Neural progenitor cell (in vitro differentiated cells): ENCODE measurements around the gene JMJD6. TPM values are rescaled to one million over a fixed set of nuclear protein-coding genes. Genes with fewer than 3 reads are reported as not detected.

Source experiments
- DNase-seq: peaks from one replicate; pipeline ENCODE4 v3.0.0-alpha.2; 2016; ENCODE audit warnings: low spot score
- H2AFZ ChIP-seq: fragments of 200-600 bp; sonication (generic); replicated peaks from 2 replicates; pipeline ENCODE4 v1.6.1; 2016; ENCODE audit warnings: antibody characterized with exemption
- H3F3A ChIP-seq: fragments of 200-600 bp; sonication (generic); 2 replicates; pipeline ENCODE4 v1.6.1; 2016; ENCODE audit warnings: antibody characterized with exemption, low read depth
- H3K27ac ChIP-seq: fragments of 200-600 bp; sonication (generic); 2 replicates; pipeline ENCODE4 v1.5.1; 2016; ENCODE audit warnings: mild to moderate bottlenecking
- H3K27me3 ChIP-seq: fragments of 200-600 bp; sonication (generic); 2 replicates; pipeline ENCODE4 v1.6.1; 2016; ENCODE audit warnings: mild to moderate bottlenecking, moderate library complexity
- H3K36me3 ChIP-seq: fragments of 200-600 bp; sonication (generic); 2 replicates; pipeline ENCODE4 v1.5.1; 2016
- H3K4me1 ChIP-seq: fragments of 200-600 bp; sonication (generic); 2 replicates; pipeline ENCODE4 v1.6.1; 2016; ENCODE audit warnings: mixed run types
- H3K4me2 ChIP-seq: fragments of 200-600 bp; sonication (generic); 2 replicates; pipeline ENCODE4 v1.6.1; 2016
- H3K4me3 ChIP-seq: fragments of 200-600 bp; sonication (generic); 2 replicates; pipeline ENCODE4 v1.5.1; 2016
- H3K79me2 ChIP-seq: fragments of 200-600 bp; sonication (generic); 2 replicates; pipeline ENCODE4 v1.6.1; 2016; ENCODE audit warnings: low read depth
- H3K9ac ChIP-seq: fragments of 200-600 bp; sonication (generic); 2 replicates; pipeline ENCODE4 v1.6.1; 2016
- H3K9me3 ChIP-seq: fragments of 200-600 bp; sonication (generic); 2 replicates; pipeline ENCODE4 v1.5.1; 2016; ENCODE audit warnings: low read depth
- H4K20me1 ChIP-seq: fragments of 200-600 bp; sonication (generic); 2 replicates; pipeline ENCODE4 v1.6.1; 2016; ENCODE audit warnings: low read depth
- H3K27ac Mint-ChIP-seq: 3 replicates; pipeline ENCODE4 v1.8.0; 2021; ENCODE audit warnings: mixed read lengths
- H3K27me3 Mint-ChIP-seq: 2 replicates; pipeline ENCODE4 v1.8.0; 2022; ENCODE audit warnings: low read depth, mild to moderate bottlenecking, inconsistent platforms, moderate library complexity, mixed read lengths; ENCODE audit not compliant: insufficient read depth
- H3K36me3 Mint-ChIP-seq: 3 replicates; pipeline ENCODE4 v1.8.0; 2021; ENCODE audit warnings: mixed read lengths
- H3K4me1 Mint-ChIP-seq: 3 replicates; pipeline ENCODE4 v1.8.0; 2021; ENCODE audit warnings: mixed read lengths
- H3K4me3 Mint-ChIP-seq: 3 replicates; pipeline ENCODE4 v1.8.0; 2021; ENCODE audit warnings: mild to moderate bottlenecking, moderate library complexity, mixed read lengths
- H3K9me3 Mint-ChIP-seq: 3 replicates; pipeline ENCODE4 v1.8.0; 2020; ENCODE audit warnings: mixed read lengths
- CTCF ChIP-seq: fragments of 200-600 bp; sonication (generic); IDR thresholded peaks from 2 replicates; pipeline ENCODE4 v1.5.1; 2017; ENCODE audit warnings: antibody characterized with exemption, mild to moderate bottlenecking
- EZH2 ChIP-seq: fragments of 200-600 bp; sonication (generic); IDR thresholded peaks from 2 replicates; pipeline ENCODE4 v1.6.1; 2017; ENCODE audit warnings: antibody characterized with exemption, mild to moderate bottlenecking, moderate library complexity
- EZH2phosphoT487 ChIP-seq: fragments of 200-600 bp; sonication (generic); IDR thresholded peaks from 2 replicates; pipeline ENCODE4 v1.6.1; 2017; ENCODE audit warnings: antibody characterized with exemption
- total RNA-seq: library from RNA; depleted of rRNA; stranded (reverse); fragments of >200 nt; gene quantifications from 2 replicates; pipeline ENCODE4 v1.2.3, GENCODE V29; 2015; ENCODE audit warnings: low replicate concordance

Gene JMJD6
- total RNA-seq, 1 donor from 2014 or later = 8.7 TPM

- H3F3A ChIP-seq = peaks cover 37% of the 10 kb centered on the region
- DNase-seq = no peak
- H3K27ac Mint-ChIP-seq = no peak overlapping the region
- H3K4me3 ChIP-seq = no peak overlapping the region
- H3K27ac ChIP-seq = no peak overlapping the region
- no peak overlapping the region for H3K9ac ChIP-seq
- H3K4me2 ChIP-seq = no peak overlapping the region
- H3K4me3 Mint-ChIP-seq = no peak overlapping the region
- no peaks in the 10 kb centered on the region for H3K9me3 ChIP-seq
- peaks cover 10% of the 10 kb centered on the region for H3K79me2 ChIP-seq
- H3K27me3 Mint-ChIP-seq = peaks cover 4% of the 10 kb centered on the region
- peaks cover 45% of the 10 kb centered on the region for H3K4me1 ChIP-seq
- no peak for TF ChIP-seq EZH2
- no peak for TF ChIP-seq EZH2phosphoT487
- TF ChIP-seq CTCF = no peak
- peaks cover 64% of the 10 kb centered on the region for H3K4me1 Mint-ChIP-seq
- H3K36me3 Mint-ChIP-seq = no peaks in the 10 kb centered on the region
- H2AFZ ChIP-seq = no peak overlapping the region
- no peaks in the 10 kb centered on the region for H3K9me3 Mint-ChIP-seq
- no peaks in the 10 kb centered on the region for H3K36me3 ChIP-seq
- peaks cover 6% of the 10 kb centered on the region for H3K27me3 ChIP-seq
- peaks cover 37% of the 10 kb centered on the region for H4K20me1 ChIP-seq
These were observed 21.6 kb downstream of the JMJD6 start for GRCh38 chr17:76704805-76705204.

- Histone ChIP-seq H3K4me1 (peaks cover 34% of the 10 kb centered on the region), H3K27me3 (no peaks in the 10 kb centered on the region), H3K36me3 (no peaks in the 10 kb centered on the region), H3K9me3 (no peaks in the 10 kb centered on the region), H3K79me2 (peaks cover 19% of the 10 kb centered on the region), H2AFZ (no peak overlapping the region), H3K4me3 (no peak overlapping the region), H3F3A (peaks cover 24% of the 10 kb centered on the region), H3K4me2 (no peak overlapping the region), H3K9ac (no peak overlapping the region), H4K20me1 (peaks cover 26% of the 10 kb centered on the region), H3K27ac (no peak overlapping the region)
- H3K4me3 Mint-ChIP-seq = no peak overlapping the region
- H3K9me3 Mint-ChIP-seq = no peaks in the 10 kb centered on the region
- H3K4me1 Mint-ChIP-seq = peaks cover 60% of the 10 kb centered on the region
- H3K36me3 Mint-ChIP-seq = no peaks in the 10 kb centered on the region
- no peak overlapping the region for H3K27ac Mint-ChIP-seq
- TF ChIP-seq EZH2phosphoT487 (no peak), CTCF (no peak), EZH2 (no peak)
- peaks cover 7% of the 10 kb centered on the region for H3K27me3 Mint-ChIP-seq
- DNase-seq = no peak
These were observed 23.3 kb downstream of the JMJD6 start for GRCh38 chr17:76702941-76703637.

GRCh38 chr17:76702076-76702475, 24.3 kb downstream of the JMJD6 start:
- Histone ChIP-seq H3F3A (peaks cover 26% of the 10 kb centered on the region), H3K36me3 (no peaks in the 10 kb centered on the region), H3K27me3 (no peaks in the 10 kb centered on the region), H4K20me1 (peaks cover 18% of the 10 kb centered on the region), H3K4me3 (no peak overlapping the region), H3K27ac (no peak overlapping the region), H3K9me3 (no peaks in the 10 kb centered on the region), H3K9ac (no peak overlapping the region), H3K4me1 (peaks cover 37% of the 10 kb centered on the region), H3K4me2 (peak overlapping the region; percentile 62), H2AFZ (no peak overlapping the region), H3K79me2 (peaks cover 16% of the 10 kb centered on the region)
- no peak for DNase-seq
- H3K27me3 Mint-ChIP-seq = peaks cover 7% of the 10 kb centered on the region
- no peak overlapping the region for H3K4me3 Mint-ChIP-seq
- no peak for TF ChIP-seq EZH2
- TF ChIP-seq CTCF = no peak
- no peak for TF ChIP-seq EZH2phosphoT487
- H3K27ac Mint-ChIP-seq = peak overlapping the region; percentile 1
- H3K4me1 Mint-ChIP-seq = peaks cover 64% of the 10 kb centered on the region
- no peaks in the 10 kb centered on the region for H3K9me3 Mint-ChIP-seq
- no peaks in the 10 kb centered on the region for H3K36me3 Mint-ChIP-seq
